ENCODE results near the gene RCOR1. TPM values are rescaled to one million over a fixed set of nuclear protein-coding genes. Genes with fewer than 3 reads are reported as not detected.

The RCOR1 gene
- total and polyA plus RNA-seq, 2 of the 8 experiments (the other 6 are each of a cell fraction or from before 2014, with no cell fraction given) = 12.3 to 26.3 TPM

DNA sequence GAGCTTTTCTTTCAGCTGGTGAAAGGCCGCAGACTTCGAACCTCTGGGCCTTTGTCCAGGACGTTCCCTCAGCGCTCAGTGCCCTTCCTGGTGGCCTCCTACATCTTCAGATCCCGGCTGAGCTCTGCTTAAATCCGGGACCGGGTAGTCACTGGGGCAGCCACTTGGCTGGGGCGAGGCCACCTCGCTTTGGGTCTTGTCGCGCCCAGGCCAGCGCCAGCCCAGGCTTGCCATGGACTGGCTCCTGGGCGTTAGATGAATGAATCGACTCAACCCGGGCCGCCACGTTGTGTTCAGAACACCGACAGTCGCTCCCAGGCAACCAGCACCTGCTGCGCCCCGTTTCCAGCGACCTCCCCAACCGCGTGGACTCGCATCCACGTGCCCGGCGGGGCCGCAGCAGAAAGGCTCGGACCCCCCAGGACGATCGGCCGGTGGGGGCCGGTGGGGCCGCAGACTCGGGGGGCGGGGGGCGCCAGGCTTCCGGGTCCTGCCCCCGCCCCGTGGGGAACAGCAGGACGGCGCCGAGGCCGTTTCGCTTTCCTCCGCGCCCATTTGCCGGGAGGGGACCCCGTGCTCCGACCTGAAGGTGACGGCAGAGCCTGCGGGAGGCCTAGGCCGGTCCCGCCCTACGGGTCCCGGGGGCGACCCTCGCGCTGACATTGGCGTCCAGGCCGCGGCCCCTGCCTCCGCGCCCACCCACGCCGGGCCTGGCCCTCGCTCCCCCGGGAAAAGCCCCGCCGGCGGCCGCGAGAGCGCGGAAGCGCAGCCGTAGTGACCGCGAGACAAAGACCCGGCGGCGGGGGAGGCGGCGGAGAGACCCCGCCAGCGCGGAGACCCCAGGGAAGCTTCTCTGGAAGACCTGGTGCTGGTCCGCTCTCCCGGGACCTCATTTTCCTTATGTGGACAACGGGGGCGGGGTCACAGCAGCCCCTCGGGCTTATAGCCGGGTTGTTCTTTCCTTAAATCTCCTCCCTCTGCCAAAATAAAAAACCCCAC, 37.3 kb upstream of the RCOR1 start (continued):
- TF ChIP-seq BACH1 (IDR thresholded peaks at IDR 0.05; ENCODE audit: low read length) (no peak), ZNF274 (IDR thresholded peaks at IDR 0.05; ENCODE audit: borderline replicate concordance, extremely low read depth, low read length) (no peak), SUZ12 (IDR thresholded peaks at IDR 0.05; ENCODE audit: low read length) (no peak), JUN (IDR thresholded peaks at IDR 0.05; ENCODE audit: low read depth, low read length) (no peak), TAF1 (IDR thresholded peaks at IDR 0.05; ENCODE audit: low read depth, low read length) (peak; percentile 57), GABPA (IDR thresholded peaks at IDR 0.05; ENCODE audit: borderline replicate concordance, insufficient read depth, low read length) (no peak), SIN3A (conservative IDR thresholded peaks at IDR 0.05 in 1 of 2, IDR thresholded peaks at IDR 0.05 in 1 of 2; ENCODE audit: low read depth in 1 of 2, low read length in 2 of 2) (no peak), RFX5 (IDR thresholded peaks at IDR 0.05; ENCODE audit: borderline replicate concordance, low read depth, low read length) (no peak), TAF7 (optimal IDR thresholded peaks at IDR 0.05; ENCODE audit: borderline replicate concordance, low read depth, low read length) (peak; percentile 64), TBP (IDR thresholded peaks at IDR 0.05; ENCODE audit: low read depth, low read length) (peak; percentile 47; the same call in 1 of the 2 replicates), EZH2 (IDR thresholded peaks at IDR 0.05; ENCODE audit: low read depth, low read length, severe bottlenecking) (no peak), RXRA (IDR thresholded peaks at IDR 0.05; ENCODE audit: insufficient read depth, low read depth, low read length) (no peak), EP300 (IDR thresholded peaks at IDR 0.05; ENCODE audit: borderline replicate concordance in 1 of 2, low read depth in 2 of 2, low read length in 2 of 2) (no peak), TCF12 (IDR thresholded peaks at IDR 0.05; ENCODE audit: low read depth, low read length) (no peak), EGR1 (IDR thresholded peaks at IDR 0.05; ENCODE audit: borderline replicate concordance, low read depth, low read length) (no peak; the same call in 1 of the 2 replicates), PHF8 (conservative IDR thresholded peaks at IDR 0.05; ENCODE audit: low read depth, low read length) (peak; percentile 71), BCL11A (IDR thresholded peaks at IDR 0.05; ENCODE audit: low read depth in 2 of 2, low read length in 2 of 2) (no peak), SRF (IDR thresholded peaks at IDR 0.05; ENCODE audit: low read depth, low read length) (peak; percentile 82), SIX5 (IDR thresholded peaks at IDR 0.05; ENCODE audit: low read depth, low read length) (no peak), FOSL1 (IDR thresholded peaks at IDR 0.05; ENCODE audit: insufficient read depth, low read depth, low read length) (no peak), CREB1 (IDR thresholded peaks at IDR 0.05) (0 out of 2 replicates have a peak, but pooled peaks have one; percentile 11), SP1 (IDR thresholded peaks at IDR 0.05; ENCODE audit: low read depth, low read length) (no peak)
